Astrocyte (in vitro differentiated cells and primary cell): ENCODE data around the gene TRMT11.
"Not testable (repeated sequence)": the region's sequence is repeated elsewhere in the genome, so short reads cannot be mapped to it uniquely, and the experiment has no call there.

Experiments
- CTCF ChIP-seq: IDR thresholded peaks from 2 replicates; pipeline ENCODE4 v1.5.1; 2011; ENCODE audit warnings: low read depth, mild to moderate bottlenecking, inconsistent platforms, low read length, moderate library complexity; ENCODE audit not compliant: insufficient read depth
- EZH2 ChIP-seq: IDR thresholded peaks from 2 replicates; pipeline ENCODE4 v1.6.1; 2012; ENCODE audit warnings: mild to moderate bottlenecking, low read length, inconsistent platforms; ENCODE audit not compliant: insufficient read depth

- TF ChIP-seq CTCF, EZH2: not testable (repeated sequence)
Observed at GRCh38 chr6:126023474-126023873, 37.1 kb downstream of the TRMT11 start.
